GM12875 (cell line): ENCODE data around the gene COA3.

ENCODE experiments used
- H3K4me3 ChIP-seq: one replicate; pipeline ENCODE4 v1.5.1; 2011; ENCODE audit warnings: low read depth, low read length, control low read depth
- TF ChIP-seq, protein P1 (sequence below): IDR thresholded peaks from 2 replicates; pipeline ENCODE4 v1.5.1; 2011; ENCODE audit warnings: low read depth, mild to moderate bottlenecking, control low read depth, inconsistent platforms, low read length, moderate library complexity, borderline replicate concordance; ENCODE audit not compliant: insufficient read depth

The COA3 gene

DNA sequence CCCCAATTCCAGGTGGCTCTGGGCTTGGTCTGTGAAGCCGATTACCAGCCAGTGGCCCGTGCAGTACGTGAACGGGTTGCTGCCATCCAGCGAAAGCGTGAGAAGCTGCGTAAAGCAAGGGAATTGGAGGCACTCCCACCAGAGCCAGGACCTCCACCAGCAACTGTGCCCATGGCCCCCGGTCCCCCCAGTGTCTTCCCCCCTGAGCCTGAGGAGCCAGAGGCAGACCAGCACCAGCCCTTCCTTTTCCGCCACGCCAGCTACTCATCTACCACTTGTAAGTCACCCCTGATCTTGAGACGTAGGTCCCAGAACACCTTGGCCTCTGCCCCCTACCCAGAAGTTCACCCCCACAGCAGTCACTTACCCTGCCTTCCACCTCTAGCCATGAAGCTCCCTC, 11.2 kb downstream of the COA3 start:
- no peak overlapping the region for H3K4me3 ChIP-seq
- TF ChIP-seq, protein P1, sequence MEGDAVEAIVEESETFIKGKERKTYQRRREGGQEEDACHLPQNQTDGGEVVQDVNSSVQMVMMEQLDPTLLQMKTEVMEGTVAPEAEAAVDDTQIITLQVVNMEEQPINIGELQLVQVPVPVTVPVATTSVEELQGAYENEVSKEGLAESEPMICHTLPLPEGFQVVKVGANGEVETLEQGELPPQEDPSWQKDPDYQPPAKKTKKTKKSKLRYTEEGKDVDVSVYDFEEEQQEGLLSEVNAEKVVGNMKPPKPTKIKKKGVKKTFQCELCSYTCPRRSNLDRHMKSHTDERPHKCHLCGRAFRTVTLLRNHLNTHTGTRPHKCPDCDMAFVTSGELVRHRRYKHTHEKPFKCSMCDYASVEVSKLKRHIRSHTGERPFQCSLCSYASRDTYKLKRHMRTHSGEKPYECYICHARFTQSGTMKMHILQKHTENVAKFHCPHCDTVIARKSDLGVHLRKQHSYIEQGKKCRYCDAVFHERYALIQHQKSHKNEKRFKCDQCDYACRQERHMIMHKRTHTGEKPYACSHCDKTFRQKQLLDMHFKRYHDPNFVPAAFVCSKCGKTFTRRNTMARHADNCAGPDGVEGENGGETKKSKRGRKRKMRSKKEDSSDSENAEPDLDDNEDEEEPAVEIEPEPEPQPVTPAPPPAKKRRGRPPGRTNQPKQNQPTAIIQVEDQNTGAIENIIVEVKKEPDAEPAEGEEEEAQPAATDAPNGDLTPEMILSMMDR: no peak

DNA sequence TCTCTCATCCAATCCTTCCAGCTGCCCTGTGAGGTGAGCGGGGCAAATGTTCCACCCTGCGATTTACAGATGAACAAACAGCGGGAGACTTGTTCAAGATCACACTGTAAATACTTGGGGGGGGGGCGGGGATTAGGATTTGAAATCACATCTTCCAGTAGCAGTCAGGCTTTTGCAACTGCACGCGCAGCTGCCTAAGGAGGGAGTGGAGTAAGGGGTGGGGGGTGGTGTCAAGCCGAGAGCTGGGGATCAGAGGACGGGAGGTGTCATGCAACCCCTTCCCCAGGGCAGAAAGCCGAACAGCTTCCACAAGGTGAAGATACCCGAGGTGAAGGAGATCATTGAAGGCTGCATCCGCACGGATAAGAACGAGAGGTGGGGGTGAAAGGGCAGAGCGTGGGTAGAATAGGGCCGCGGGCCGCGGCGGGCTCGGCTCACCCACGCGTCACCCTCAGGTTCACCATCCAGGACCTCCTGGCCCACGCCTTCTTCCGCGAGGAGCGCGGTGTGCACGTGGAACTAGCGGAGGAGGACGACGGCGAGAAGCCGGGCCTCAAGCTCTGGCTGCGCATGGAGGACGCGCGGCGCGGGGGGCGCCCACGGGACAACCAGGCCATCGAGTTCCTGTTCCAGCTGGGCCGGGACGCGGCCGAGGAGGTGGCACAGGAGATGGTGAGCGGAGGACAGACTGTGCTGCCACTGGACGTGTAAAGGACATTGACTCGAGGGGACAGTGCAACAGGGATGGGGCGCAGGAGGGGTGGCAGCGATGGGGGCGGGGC, 13.5 kb downstream of the COA3 start:
- H3K4me3 ChIP-seq: no peak overlapping the region
- TF ChIP-seq, protein P1: no peak

- TF ChIP-seq, protein P1: no peak
Measured at GRCh38 chr17:42784409-42784808, 14.1 kb downstream of the COA3 start.

DNA sequence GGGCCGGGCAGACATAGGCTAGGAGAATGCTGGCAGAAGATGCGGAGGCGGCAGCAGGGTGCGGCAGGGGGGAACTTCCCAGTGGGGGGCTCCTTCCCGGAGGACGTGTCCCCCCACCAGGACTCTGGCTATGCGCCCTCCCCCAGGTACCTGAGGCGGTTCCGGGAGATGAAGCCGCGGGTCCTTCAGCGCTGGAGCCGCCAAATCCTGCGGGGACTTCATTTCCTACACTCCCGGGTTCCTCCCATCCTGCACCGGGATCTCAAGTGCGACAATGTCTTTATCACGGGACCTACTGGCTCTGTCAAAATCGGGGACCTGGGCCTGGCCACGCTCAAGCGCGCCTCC, 14.7 kb downstream of the COA3 start:
- H3K4me3 ChIP-seq: no peak overlapping the region
- TF ChIP-seq, protein P1: no peak

More at GRCh38 chr17:42784409-42784808, 14.1 kb downstream of the COA3 start:
- no peak overlapping the region for H3K4me3 ChIP-seq

DNA sequence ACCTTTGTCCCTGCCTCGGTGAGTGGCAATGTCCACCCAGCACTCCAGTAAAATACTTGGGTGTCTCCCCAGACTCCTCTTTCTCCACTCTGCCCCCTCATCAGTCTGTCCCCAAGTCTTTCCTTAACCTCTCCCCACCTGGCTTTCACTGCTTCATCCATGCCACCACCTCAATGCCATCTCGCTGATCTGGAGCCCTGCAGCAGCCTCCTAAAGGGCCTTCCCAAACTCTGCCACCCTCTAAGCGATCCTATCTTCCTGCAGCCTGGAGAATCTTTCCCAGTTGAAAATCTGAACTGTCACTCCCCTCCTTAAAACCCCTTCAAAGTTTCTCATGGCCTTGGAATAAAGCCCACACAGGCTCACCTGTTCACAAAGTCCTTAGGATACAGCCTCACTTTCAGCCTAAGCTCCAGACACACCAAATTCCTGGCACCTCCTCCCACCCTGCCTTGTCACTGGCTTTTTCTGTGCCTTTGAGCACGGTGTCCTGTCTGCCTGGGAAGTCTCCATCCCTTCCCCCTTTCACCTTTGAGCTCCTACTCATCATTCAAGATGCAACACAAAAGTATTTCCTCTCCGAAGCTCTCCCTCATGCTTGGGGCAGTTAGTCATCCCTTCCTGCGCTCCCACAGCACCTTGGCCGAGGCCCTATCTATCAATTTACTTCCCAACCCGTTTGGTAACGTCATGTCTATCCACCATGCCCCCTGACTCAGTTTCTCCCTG, 15.3 kb downstream of the COA3 start:
- TF ChIP-seq, protein P1: no peak
- no peak overlapping the region for H3K4me3 ChIP-seq

- TF ChIP-seq, protein P1: no peak
- H3K4me3 ChIP-seq: no peak overlapping the region
Measured at GRCh38 chr17:42782166-42783061, 16.1 kb downstream of the COA3 start.
